ENCODE measurements around the gene MRNIP. TPM values are rescaled to one million over a fixed set of nuclear protein-coding genes. Genes with fewer than 3 reads are reported as not detected.

Gene MRNIP
- total RNA-seq, 5 donors from 2014 or later (not counting 1 experiment from before 2014, with no cell fraction given): 54.1 to 119 (median 112) TPM

DNA sequence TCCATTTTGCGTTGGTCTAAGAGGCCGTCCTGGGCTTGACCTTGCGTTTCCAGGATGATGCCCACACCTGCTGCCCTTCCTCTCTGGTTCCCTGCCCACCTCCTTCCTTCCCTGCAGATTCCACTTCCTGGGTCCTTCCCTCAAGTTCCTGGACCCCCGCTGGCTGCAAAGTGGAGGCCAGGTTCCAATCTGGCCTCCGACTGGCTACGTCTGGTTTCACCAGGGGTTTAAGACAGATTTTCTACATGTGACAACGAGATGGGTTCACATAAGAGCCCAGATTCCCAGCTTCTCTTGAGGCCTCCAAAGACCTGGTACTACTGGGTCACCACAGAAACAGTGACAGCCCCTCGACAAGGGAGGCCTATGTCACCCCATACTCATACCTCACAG, 54.1 kb downstream of the MRNIP start:
- Mint-ChIP-seq H3K27ac (peak overlapping the region; percentile 76 to 87), H3K36me3 (peaks cover 7% of the 10 kb centered on the region), H3K4me1 (peaks cover 28 to 37% (median 36%) of the 10 kb centered on the region in 3 donors), H3K4me3 (peak overlapping the region; percentile 76 to 87 (median 84)), H3K27me3 (no peaks in the 10 kb centered on the region), H3K9me3 (no peaks in the 10 kb centered on the region)
- Histone ChIP-seq H3K27ac (ENCODE audit: low read length) (no peak overlapping the region), H3K4me3 (ENCODE audit: control insufficient read depth in 1 of 2, extremely low read depth in 1 of 2, low read length in 1 of 2) (no peak overlapping the region), H3K27me3 (replicated peaks in 1 of 2; ENCODE audit: control insufficient read depth in 2 of 2, extremely low read depth in 1 of 2, insufficient read depth in 2 of 2, low read length in 1 of 2) (no peaks in the 10 kb centered on the region), H3K36me3 (ENCODE audit: control insufficient read depth in 2 of 2, extremely low read depth in 1 of 2, insufficient read depth in 1 of 2, low read length in 1 of 2) (peaks cover 5 to 8% of the 10 kb centered on the region in 2 donors), H3K9me3 (no peaks in the 10 kb centered on the region), H3K4me1 (ENCODE audit: control insufficient read depth in 1 of 2, extremely low read depth in 1 of 2, insufficient read depth in 2 of 2, low read length in 2 of 2) (peaks cover 18 to 53% of the 10 kb centered on the region in 2 experiments)
- POLR2A ChIA-PET: interaction anchor here in 1 of 2 donors (0.6 kb wide), 1 partner anchor 8 kb away, joined by 4 read pairs; no protein-coding TSS in a partner anchor
- WGBS (ENCODE audit: insufficient coverage): 88% methylated on average over 8 of the region's 8 CpGs
- CTCF ChIA-PET: interaction anchor here in 1 of 2 donors (0.9 kb wide), 1 partner anchor 191 kb away, joined by 3 read pairs; no protein-coding TSS in a partner anchor
- DNase-seq (no peak), ATAC-seq (replicated peaks in 1 of 4) (no peak)

DNA sequence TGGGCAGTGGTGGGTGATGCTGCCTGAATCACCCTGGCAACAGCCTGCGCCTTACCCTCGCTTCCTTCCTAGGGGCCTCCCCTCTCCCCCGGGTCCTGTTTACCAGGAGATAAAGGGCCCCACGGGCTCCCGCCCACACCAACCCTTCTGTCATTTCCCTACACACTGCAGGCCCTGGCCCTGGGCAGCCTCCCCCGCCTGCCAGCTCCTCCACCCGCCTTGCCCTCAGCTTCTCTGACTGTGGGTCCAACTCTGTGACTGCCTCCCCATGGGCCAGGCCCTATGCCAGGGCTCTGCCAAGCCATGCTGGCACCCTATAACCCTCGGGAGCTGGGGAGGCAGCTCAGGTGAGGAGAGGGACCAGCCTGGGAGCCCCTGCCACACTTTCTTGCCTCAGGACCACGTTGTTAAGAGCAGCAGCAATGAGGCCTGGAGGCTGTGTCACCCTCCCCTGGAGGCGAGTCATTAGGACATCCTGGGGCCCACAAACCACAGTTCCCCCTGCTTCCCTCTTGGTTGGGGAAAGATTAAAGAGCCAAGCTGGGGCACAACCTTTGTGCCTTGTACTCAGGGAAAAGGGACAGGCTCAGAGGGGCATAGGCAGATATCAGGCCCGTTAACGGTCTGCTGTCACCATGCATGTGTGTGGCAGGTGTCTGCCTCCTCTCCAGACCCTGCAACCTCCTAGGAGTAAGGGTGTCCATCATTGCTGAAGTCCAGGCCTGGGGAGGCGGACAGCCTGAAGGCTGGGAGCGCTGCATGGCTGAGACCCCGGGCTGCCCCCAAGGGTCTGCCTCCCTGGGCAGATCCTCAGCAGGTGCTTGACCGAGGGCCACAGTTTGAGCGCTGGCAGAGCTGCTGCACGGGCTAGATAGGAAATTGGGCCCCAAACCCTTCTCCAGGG, 54.7 kb downstream of the MRNIP start:
- CTCF ChIA-PET: interaction anchor here (0.5 to 1.1 kb wide), 3 partner anchors 22 to 190 kb away, joined by 3 read pairs; no protein-coding TSS in a partner anchor
- H3K4me1 ChIP-seq (ENCODE audit: control insufficient read depth in 1 of 2, extremely low read depth in 1 of 2, insufficient read depth in 2 of 2, low read length in 2 of 2): peaks cover 18 to 56% of the 10 kb centered on the region in 2 experiments

GRCh38 chr5:179802950-179803562, 55.6 kb downstream of the MRNIP start:
- CTCF ChIA-PET: interaction anchor here (0.5 to 1.1 kb wide), 3 partner anchors 18 to 94 kb away, joined by 3 read pairs; partner anchors contain the start of gene SQSTM1 (in 1 of the 2)
- Mint-ChIP-seq H3K27ac (peak overlapping the region; percentile 49 to 64), H3K27me3 (no peaks in the 10 kb centered on the region), H3K9me3 (no peaks in the 10 kb centered on the region), H3K36me3 (peaks cover 12% of the 10 kb centered on the region), H3K4me1 (peaks cover 28 to 34% (median 33%) of the 10 kb centered on the region in 3 donors), H3K4me3 (peak overlapping the region in 1 of 3 donors; percentile 84)
- Histone ChIP-seq H3K9me3 (no peaks in the 10 kb centered on the region), H3K36me3 (ENCODE audit: control insufficient read depth in 2 of 2, extremely low read depth in 1 of 2, insufficient read depth in 1 of 2, low read length in 1 of 2) (peaks cover 12 to 22% of the 10 kb centered on the region in 2 donors), H3K27me3 (replicated peaks in 1 of 2; ENCODE audit: control insufficient read depth in 2 of 2, extremely low read depth in 1 of 2, insufficient read depth in 2 of 2, low read length in 1 of 2) (no peaks in the 10 kb centered on the region), H3K4me1 (ENCODE audit: control insufficient read depth in 1 of 2, extremely low read depth in 1 of 2, insufficient read depth in 2 of 2, low read length in 2 of 2) (peaks cover 18 to 54% of the 10 kb centered on the region in 2 experiments), H3K4me3 (ENCODE audit: control insufficient read depth in 1 of 2, extremely low read depth in 1 of 2, low read length in 1 of 2) (no peak overlapping the region), H3K27ac (ENCODE audit: low read length) (no peak overlapping the region)
- ATAC-seq (replicated peaks in 1 of 4) (no peak), DNase-seq (no peak)
- WGBS (ENCODE audit: insufficient coverage): 93% methylated on average over 6 of the region's 11 CpGs
- POLR2A ChIA-PET: no interaction called here

More for the DNA sequence above, 54.7 kb downstream of the MRNIP start:
- H3K4me1 Mint-ChIP-seq: peaks cover 28 to 37% (median 36%) of the 10 kb centered on the region in 3 donors
- H3K27ac ChIP-seq (ENCODE audit: low read length): no peak overlapping the region
- POLR2A ChIA-PET: interaction anchor here in 1 of 2 donors (0.6 kb wide), 1 partner anchor 9 kb away, joined by 4 read pairs; no protein-coding TSS in a partner anchor
- 52% methylated on average over 12 of the region's 18 CpGs for WGBS (ENCODE audit: insufficient coverage)
- peaks cover 9 to 14% of the 10 kb centered on the region in 2 donors for H3K36me3 ChIP-seq (ENCODE audit: control insufficient read depth in 2 of 2, extremely low read depth in 1 of 2, insufficient read depth in 1 of 2, low read length in 1 of 2)
- H3K27me3 ChIP-seq (replicated peaks in 1 of 2; ENCODE audit: control insufficient read depth in 2 of 2, extremely low read depth in 1 of 2, insufficient read depth in 2 of 2, low read length in 1 of 2): no peaks in the 10 kb centered on the region
- H3K27ac Mint-ChIP-seq: peak overlapping the region; percentile 76 to 87
- H3K4me3 Mint-ChIP-seq: peak overlapping the region; percentile 76 to 87 (median 84)
- no peaks in the 10 kb centered on the region for H3K27me3 Mint-ChIP-seq
- ATAC-seq (replicated peaks in 1 of 4) (peak in 2 of 4 experiments; percentile 12 to 20), DNase-seq (peak in 4 of 35 experiments; percentile 22 to 35 (median 32))
- H3K9me3 Mint-ChIP-seq: no peaks in the 10 kb centered on the region
- H3K9me3 ChIP-seq: no peaks in the 10 kb centered on the region
- peaks cover 12% of the 10 kb centered on the region for H3K36me3 Mint-ChIP-seq
- peak overlapping the region in 1 of 2 donors; percentile 10 for H3K4me3 ChIP-seq (ENCODE audit: control insufficient read depth in 1 of 2, extremely low read depth in 1 of 2, low read length in 1 of 2)

- DNase-seq (no peak), ATAC-seq (replicated peaks in 1 of 4) (no peak)
- peaks cover 28 to 34% (median 33%) of the 10 kb centered on the region in 3 donors for H3K4me1 Mint-ChIP-seq
- no peak overlapping the region for H3K4me3 Mint-ChIP-seq
- peaks cover 12% of the 10 kb centered on the region for H3K36me3 Mint-ChIP-seq
- ChIA-PET POLR2A (interaction anchor here in 1 of 2 donors (0.6 kb wide), 1 partner anchor 33 kb away, joined by 4 read pairs; no protein-coding TSS in a partner anchor), CTCF (interaction anchor here (0.5 to 1.2 kb wide), 11 partner anchors 9 to 279 kb away, joined by 3 to 9 read pairs (median 3); partner anchors contain the start of genes SQSTM1 (in 1 of the 2) and TBC1D9B (in 1 of the 2))
- no peak overlapping the region for H3K27ac ChIP-seq (ENCODE audit: low read length)
- H3K27ac Mint-ChIP-seq: peak overlapping the region in 1 of 2 donors; percentile 64
- WGBS (ENCODE audit: insufficient coverage): 94% methylated on average over 19 of the region's 19 CpGs
- no peaks in the 10 kb centered on the region for H3K9me3 ChIP-seq
- H3K9me3 Mint-ChIP-seq: no peaks in the 10 kb centered on the region
- H3K27me3 ChIP-seq (replicated peaks in 1 of 2; ENCODE audit: control insufficient read depth in 2 of 2, extremely low read depth in 1 of 2, insufficient read depth in 2 of 2, low read length in 1 of 2): no peaks in the 10 kb centered on the region
- H3K36me3 ChIP-seq (ENCODE audit: control insufficient read depth in 2 of 2, extremely low read depth in 1 of 2, insufficient read depth in 1 of 2, low read length in 1 of 2): peaks cover 13 to 24% of the 10 kb centered on the region in 2 donors
- no peaks in the 10 kb centered on the region for H3K27me3 Mint-ChIP-seq
- peaks cover 18 to 47% of the 10 kb centered on the region in 2 experiments for H3K4me1 ChIP-seq (ENCODE audit: control insufficient read depth in 1 of 2, extremely low read depth in 1 of 2, insufficient read depth in 2 of 2, low read length in 2 of 2)
- no peak overlapping the region for H3K4me3 ChIP-seq (ENCODE audit: control insufficient read depth in 1 of 2, extremely low read depth in 1 of 2, low read length in 1 of 2)
Measured at GRCh38 chr5:179802207-179802883, 56.3 kb downstream of the MRNIP start.

DNA sequence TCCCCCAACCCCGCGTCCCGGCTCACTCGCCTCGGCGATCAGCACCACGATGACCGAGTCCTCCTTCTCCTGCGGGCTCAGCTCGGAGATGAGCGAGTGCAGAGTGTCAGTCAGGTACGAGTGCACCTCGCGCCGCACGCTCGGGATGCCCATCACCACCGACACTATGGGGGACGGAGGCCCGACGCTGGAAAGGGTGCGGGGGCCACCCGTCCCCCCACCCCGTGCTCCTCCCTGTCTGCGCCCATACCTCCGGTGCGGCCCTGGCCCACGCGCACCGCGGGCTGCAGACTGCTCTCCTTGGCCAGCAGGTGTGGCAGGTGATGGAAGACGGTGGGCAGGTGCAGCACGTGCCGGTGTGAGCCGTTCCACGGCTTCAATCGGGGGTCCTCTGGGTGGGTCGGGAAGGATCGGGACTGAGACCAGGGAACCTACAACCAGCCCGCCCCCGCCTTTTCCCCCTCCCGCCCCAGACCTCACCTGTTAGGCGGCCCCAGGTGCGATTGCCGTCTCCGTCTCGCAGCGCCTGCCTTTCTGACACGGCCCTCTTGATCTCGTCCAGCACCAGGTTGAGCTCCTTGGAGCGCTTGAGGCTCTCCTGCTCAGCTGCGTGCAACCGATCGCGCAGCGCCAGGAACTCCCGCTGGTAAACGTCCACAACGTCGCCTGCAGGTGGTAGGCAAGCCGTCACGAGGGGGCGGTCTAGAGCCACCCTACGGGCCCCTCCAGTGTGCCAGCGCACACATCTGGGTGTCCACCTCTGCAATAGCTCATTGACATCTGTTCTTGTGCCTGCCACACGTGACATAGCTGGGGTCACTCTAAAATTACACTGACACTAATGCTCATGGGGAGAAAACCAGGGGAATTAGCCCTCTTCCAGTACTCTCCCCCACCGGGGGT, 57.1 kb downstream of the MRNIP start:
- ChIA-PET CTCF (interaction anchor here (0.5 to 1.2 kb wide), 12 partner anchors 9 to 279 kb away, joined by 3 to 9 read pairs (median 4); partner anchors contain the start of genes SQSTM1 (in 1 of the 2) and TBC1D9B (in 1 of the 2)), POLR2A (interaction anchor here in 1 of 2 donors (0.6 kb wide), 1 partner anchor 32 kb away, joined by 4 read pairs; no protein-coding TSS in a partner anchor)
- no peak overlapping the region for H3K4me3 ChIP-seq (ENCODE audit: control insufficient read depth in 1 of 2, extremely low read depth in 1 of 2, low read length in 1 of 2)
- Mint-ChIP-seq H3K27ac (peak overlapping the region; percentile 42 to 72), H3K4me3 (no peak overlapping the region), H3K36me3 (peaks cover 12% of the 10 kb centered on the region), H3K9me3 (no peaks in the 10 kb centered on the region), H3K4me1 (peaks cover 33 to 40% (median 36%) of the 10 kb centered on the region in 3 donors), H3K27me3 (no peaks in the 10 kb centered on the region)
- no peaks in the 10 kb centered on the region for H3K27me3 ChIP-seq (replicated peaks in 1 of 2; ENCODE audit: control insufficient read depth in 2 of 2, extremely low read depth in 1 of 2, insufficient read depth in 2 of 2, low read length in 1 of 2)
- no peaks in the 10 kb centered on the region for H3K9me3 ChIP-seq
- WGBS (ENCODE audit: insufficient coverage): 67% methylated on average over 63 of the region's 67 CpGs
- peak; percentile 35 to 64 (median 48) for ATAC-seq (replicated peaks in 1 of 4)
- H3K36me3 ChIP-seq (ENCODE audit: control insufficient read depth in 2 of 2, extremely low read depth in 1 of 2, insufficient read depth in 1 of 2, low read length in 1 of 2): peaks cover 13 to 24% of the 10 kb centered on the region in 2 donors
- H3K27ac ChIP-seq (ENCODE audit: low read length): no peak overlapping the region
- peaks cover 18 to 46% of the 10 kb centered on the region in 2 experiments for H3K4me1 ChIP-seq (ENCODE audit: control insufficient read depth in 1 of 2, extremely low read depth in 1 of 2, insufficient read depth in 2 of 2, low read length in 2 of 2)
- DNase-seq: peak; percentile 62 to 89 (median 78)

All from T-cell (primary cell).